ENCODE results near the gene GMFB.

DNA sequence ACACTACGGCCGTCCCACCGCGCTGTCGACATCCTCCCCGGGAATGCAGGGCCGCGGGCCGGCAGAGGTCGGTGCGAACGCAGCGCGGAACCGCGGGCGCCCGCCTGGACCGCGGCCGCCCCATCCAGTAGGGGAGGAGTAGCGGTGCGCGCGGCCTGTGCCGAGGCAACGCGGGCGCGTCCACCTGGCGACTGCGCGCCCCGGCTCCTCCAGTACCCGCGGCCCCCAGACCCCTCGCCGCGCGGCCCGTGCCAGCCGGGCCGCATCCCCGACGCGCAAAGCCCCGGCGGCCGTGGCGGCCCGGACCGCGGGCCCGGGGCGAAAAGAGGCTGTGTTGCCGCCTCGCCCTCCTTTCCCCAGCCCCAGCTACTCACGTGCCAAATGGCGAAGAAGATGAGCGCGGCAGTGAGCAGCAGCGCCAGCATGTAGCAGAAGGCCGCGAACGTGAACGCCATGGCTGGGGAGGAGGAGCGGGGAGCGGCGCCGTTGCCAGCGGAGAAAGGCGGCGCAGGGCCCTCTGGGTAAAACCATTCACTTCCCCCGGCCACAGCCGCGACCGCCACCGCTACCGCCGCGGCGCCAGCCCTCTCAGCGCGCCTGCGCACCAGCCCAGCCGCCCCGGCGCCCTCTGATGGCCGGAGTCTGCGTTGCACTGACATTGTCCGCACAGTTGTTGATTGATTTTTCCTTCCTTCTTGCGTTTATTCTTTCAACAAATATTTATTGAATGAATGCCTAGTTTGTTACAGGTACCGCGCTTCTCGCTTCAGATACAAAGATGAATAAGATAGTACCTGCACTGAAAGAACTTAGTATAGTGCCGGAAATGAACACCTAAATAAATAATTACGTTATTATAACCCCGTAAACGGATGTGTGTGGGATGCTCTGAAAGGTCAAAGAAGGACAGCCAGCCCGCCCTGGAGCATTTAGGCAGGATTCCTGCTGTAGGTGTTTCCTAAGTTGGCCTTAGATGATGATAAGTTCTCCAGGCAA lies 47.6 kb downstream of the GMFB start, which contains the start of gene CNIH1:
- TF ChIP-seq ZBTB21 (CRISPR knock-in tag; IDR thresholded peaks at IDR 0.05; ENCODE audit: borderline replicate concordance) (no peak), CTCF (IDR thresholded peaks at IDR 0.05) (peak; percentile 89), TEAD4 (CRISPR knock-in tag; IDR thresholded peaks at IDR 0.05) (no peak), SP1 (CRISPR knock-in tag; conservative IDR thresholded peaks at IDR 0.05) (peak; percentile 12; the same call in 1 of the 2 replicates)
- TF ChIP-seq, protein P1, sequence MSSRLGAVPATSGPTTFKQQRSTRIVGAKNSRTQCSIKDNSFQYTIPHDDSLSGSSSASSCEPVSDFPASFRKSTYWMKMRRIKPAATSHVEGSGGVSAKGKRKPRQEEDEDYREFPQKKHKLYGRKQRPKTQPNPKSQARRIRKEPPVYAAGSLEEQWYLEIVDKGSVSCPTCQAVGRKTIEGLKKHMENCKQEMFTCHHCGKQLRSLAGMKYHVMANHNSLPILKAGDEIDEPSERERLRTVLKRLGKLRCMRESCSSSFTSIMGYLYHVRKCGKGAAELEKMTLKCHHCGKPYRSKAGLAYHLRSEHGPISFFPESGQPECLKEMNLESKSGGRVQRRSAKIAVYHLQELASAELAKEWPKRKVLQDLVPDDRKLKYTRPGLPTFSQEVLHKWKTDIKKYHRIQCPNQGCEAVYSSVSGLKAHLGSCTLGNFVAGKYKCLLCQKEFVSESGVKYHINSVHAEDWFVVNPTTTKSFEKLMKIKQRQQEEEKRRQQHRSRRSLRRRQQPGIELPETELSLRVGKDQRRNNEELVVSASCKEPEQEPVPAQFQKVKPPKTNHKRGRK (CRISPR knock-in tag; IDR thresholded peaks at IDR 0.05; ENCODE audit: borderline replicate concordance), result no peak

Measured in WTC11 (cell line).